HEK293 (cell line): ENCODE results near the gene GPHN.

Source experiments
- CTCF ChIP-seq: fragments of 450-650 bp; formaldehyde crosslinking; IDR thresholded peaks from 2 replicates; pipeline ENCODE4 v1.5.1; 2016; ENCODE audit warnings: missing biosample characterization, missing genetic modification characterization
- KLF1 ChIP-seq: fragments of 450-650 bp; formaldehyde crosslinking; IDR thresholded peaks from 2 replicates; pipeline ENCODE4 v1.5.1; 2016; ENCODE audit warnings: missing biosample characterization, missing genetic modification characterization
- TCF7L2 ChIP-seq: IDR thresholded peaks from 2 replicates; pipeline ENCODE4 v1.6.1; 2011; ENCODE audit warnings: low read depth, mild to moderate bottlenecking, inconsistent platforms, low read length, moderate library complexity, borderline replicate concordance
- YY1 ChIP-seq: fragments of 450-650 bp; formaldehyde crosslinking; IDR thresholded peaks from 2 replicates; pipeline ENCODE4 v1.5.1; 2018; ENCODE audit warnings: missing biosample characterization, missing genetic modification characterization
- ZBTB8A ChIP-seq: fragments of 450-650 bp; formaldehyde crosslinking; IDR thresholded peaks from 2 replicates; pipeline ENCODE4 v1.5.1; 2016; ENCODE audit warnings: missing biosample characterization, missing genetic modification characterization
- ZNF132 ChIP-seq: fragments of 450-650 bp; formaldehyde crosslinking; IDR thresholded peaks from 2 replicates; pipeline ENCODE4 v1.5.1; 2017; ENCODE audit warnings: missing biosample characterization, missing genetic modification characterization, borderline replicate concordance
- ZNF335 ChIP-seq: fragments of 450-650 bp; formaldehyde crosslinking; conservative IDR thresholded peaks from 2 replicates; pipeline ENCODE4 v1.5.1; 2016; ENCODE audit warnings: missing biosample characterization, missing genetic modification characterization
- ZNF600 ChIP-seq: fragments of 450-650 bp; formaldehyde crosslinking; IDR thresholded peaks from 2 replicates; pipeline ENCODE4 v1.5.1; 2016; ENCODE audit warnings: missing biosample characterization, missing genetic modification characterization
- ZNF624 ChIP-seq: fragments of 450-650 bp; formaldehyde crosslinking; IDR thresholded peaks from 2 replicates; pipeline ENCODE4 v1.5.1; 2017; ENCODE audit warnings: missing biosample characterization, missing genetic modification characterization
- ZNF645 ChIP-seq: fragments of 450-650 bp; formaldehyde crosslinking; IDR thresholded peaks from 2 replicates; pipeline ENCODE4; 2016; ENCODE audit warnings: missing biosample characterization, missing genetic modification characterization
- ZNF791 ChIP-seq: fragments of 450-650 bp; formaldehyde crosslinking; IDR thresholded peaks from 2 replicates; pipeline ENCODE4 v1.5.1; 2016; ENCODE audit warnings: missing biosample characterization, missing genetic modification characterization
- TF ChIP-seq, protein P1 (sequence below): fragments of 450-650 bp; formaldehyde crosslinking; IDR thresholded peaks from 2 replicates; pipeline ENCODE4 v1.5.1; 2016; ENCODE audit warnings: missing biosample characterization, missing genetic modification characterization
- TF ChIP-seq, protein P2 (sequence below): fragments of 450-650 bp; formaldehyde crosslinking; IDR thresholded peaks from 2 replicates; pipeline ENCODE4 v1.5.1; 2016; ENCODE audit warnings: missing biosample characterization, missing genetic modification characterization
- TF ChIP-seq, protein P3 (sequence below): fragments of 450-650 bp; formaldehyde crosslinking; IDR thresholded peaks from 2 replicates; pipeline ENCODE4 v1.5.1; 2016; ENCODE audit warnings: missing biosample characterization, missing genetic modification characterization

- no peak for TF ChIP-seq CTCF (tag by site-specific recombination)
- TF ChIP-seq TCF7L2, result no peak
- TF ChIP-seq KLF1 (tag by site-specific recombination), result no peak
- no peak for TF ChIP-seq ZNF624 (tag by site-specific recombination)
- TF ChIP-seq, protein P1, sequence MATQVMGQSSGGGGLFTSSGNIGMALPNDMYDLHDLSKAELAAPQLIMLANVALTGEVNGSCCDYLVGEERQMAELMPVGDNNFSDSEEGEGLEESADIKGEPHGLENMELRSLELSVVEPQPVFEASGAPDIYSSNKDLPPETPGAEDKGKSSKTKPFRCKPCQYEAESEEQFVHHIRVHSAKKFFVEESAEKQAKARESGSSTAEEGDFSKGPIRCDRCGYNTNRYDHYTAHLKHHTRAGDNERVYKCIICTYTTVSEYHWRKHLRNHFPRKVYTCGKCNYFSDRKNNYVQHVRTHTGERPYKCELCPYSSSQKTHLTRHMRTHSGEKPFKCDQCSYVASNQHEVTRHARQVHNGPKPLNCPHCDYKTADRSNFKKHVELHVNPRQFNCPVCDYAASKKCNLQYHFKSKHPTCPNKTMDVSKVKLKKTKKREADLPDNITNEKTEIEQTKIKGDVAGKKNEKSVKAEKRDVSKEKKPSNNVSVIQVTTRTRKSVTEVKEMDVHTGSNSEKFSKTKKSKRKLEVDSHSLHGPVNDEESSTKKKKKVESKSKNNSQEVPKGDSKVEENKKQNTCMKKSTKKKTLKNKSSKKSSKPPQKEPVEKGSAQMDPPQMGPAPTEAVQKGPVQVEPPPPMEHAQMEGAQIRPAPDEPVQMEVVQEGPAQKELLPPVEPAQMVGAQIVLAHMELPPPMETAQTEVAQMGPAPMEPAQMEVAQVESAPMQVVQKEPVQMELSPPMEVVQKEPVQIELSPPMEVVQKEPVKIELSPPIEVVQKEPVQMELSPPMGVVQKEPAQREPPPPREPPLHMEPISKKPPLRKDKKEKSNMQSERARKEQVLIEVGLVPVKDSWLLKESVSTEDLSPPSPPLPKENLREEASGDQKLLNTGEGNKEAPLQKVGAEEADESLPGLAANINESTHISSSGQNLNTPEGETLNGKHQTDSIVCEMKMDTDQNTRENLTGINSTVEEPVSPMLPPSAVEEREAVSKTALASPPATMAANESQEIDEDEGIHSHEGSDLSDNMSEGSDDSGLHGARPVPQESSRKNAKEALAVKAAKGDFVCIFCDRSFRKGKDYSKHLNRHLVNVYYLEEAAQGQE, result no peak
- TF ChIP-seq, protein P2, sequence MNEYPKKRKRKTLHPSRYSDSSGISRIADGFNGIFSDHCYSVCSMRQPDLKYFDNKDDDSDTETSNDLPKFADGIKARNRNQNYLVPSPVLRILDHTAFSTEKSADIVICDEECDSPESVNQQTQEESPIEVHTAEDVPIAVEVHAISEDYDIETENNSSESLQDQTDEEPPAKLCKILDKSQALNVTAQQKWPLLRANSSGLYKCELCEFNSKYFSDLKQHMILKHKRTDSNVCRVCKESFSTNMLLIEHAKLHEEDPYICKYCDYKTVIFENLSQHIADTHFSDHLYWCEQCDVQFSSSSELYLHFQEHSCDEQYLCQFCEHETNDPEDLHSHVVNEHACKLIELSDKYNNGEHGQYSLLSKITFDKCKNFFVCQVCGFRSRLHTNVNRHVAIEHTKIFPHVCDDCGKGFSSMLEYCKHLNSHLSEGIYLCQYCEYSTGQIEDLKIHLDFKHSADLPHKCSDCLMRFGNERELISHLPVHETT (tag by site-specific recombination), result no peak
- no peak for TF ChIP-seq ZNF645 (tag by site-specific recombination)
- no peak for TF ChIP-seq ZNF791
- TF ChIP-seq ZBTB8A (tag by site-specific recombination), result no peak
- TF ChIP-seq ZNF335 (tag by site-specific recombination), result no peak
- TF ChIP-seq, protein P3, sequence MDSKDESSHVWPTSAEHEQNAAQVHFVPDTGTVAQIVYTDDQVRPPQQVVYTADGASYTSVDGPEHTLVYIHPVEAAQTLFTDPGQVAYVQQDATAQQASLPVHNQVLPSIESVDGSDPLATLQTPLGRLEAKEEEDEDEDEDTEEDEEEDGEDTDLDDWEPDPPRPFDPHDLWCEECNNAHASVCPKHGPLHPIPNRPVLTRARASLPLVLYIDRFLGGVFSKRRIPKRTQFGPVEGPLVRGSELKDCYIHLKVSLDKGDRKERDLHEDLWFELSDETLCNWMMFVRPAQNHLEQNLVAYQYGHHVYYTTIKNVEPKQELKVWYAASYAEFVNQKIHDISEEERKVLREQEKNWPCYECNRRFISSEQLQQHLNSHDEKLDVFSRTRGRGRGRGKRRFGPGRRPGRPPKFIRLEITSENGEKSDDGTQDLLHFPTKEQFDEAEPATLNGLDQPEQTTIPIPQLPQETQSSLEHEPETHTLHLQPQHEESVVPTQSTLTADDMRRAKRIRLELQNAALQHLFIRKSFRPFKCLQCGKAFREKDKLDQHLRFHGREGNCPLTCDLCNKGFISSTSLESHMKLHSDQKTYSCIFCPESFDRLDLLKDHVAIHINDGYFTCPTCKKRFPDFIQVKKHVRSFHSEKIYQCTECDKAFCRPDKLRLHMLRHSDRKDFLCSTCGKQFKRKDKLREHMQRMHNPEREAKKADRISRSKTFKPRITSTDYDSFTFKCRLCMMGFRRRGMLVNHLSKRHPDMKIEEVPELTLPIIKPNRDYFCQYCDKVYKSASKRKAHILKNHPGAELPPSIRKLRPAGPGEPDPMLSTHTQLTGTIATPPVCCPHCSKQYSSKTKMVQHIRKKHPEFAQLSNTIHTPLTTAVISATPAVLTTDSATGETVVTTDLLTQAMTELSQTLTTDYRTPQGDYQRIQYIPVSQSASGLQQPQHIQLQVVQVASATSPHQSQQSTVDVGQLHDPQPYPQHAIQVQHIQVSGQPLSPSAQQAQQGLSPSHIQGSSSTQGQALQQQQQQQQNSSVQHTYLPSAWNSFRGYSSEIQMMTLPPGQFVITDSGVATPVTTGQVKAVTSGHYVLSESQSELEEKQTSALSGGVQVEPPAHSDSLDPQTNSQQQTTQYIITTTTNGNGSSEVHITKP (tag by site-specific recombination), result no peak
- TF ChIP-seq YY1, result no peak
- TF ChIP-seq ZNF132 (tag by site-specific recombination), result no peak
- no peak for TF ChIP-seq ZNF600 (tag by site-specific recombination)
Observed at GRCh38 chr14:66600416-66600815, 92.5 kb downstream of the GPHN start.
